HG02840 (cell line): Measurements from ENCODE around the gene APOC4.

Experiments
- ATAC-seq: cut with Tn5 transposase; IDR thresholded peaks from one replicate; pipeline ENCODE4 v1.9.1; 2021; ENCODE audit warnings: mild to moderate bottlenecking, moderate library complexity, moderate number of reproducible peaks; ENCODE audit not compliant: unreplicated experiment, low FRiP score

APOC4 gene

GRCh38 chr19:44992336-44993163 lies 50.5 kb downstream of the APOC4 start:
- ATAC-seq, result no peak

- ATAC-seq, result no peak
These were observed 51.5 kb downstream of the APOC4 start for GRCh38 chr19:44993526-44993925.

DNA sequence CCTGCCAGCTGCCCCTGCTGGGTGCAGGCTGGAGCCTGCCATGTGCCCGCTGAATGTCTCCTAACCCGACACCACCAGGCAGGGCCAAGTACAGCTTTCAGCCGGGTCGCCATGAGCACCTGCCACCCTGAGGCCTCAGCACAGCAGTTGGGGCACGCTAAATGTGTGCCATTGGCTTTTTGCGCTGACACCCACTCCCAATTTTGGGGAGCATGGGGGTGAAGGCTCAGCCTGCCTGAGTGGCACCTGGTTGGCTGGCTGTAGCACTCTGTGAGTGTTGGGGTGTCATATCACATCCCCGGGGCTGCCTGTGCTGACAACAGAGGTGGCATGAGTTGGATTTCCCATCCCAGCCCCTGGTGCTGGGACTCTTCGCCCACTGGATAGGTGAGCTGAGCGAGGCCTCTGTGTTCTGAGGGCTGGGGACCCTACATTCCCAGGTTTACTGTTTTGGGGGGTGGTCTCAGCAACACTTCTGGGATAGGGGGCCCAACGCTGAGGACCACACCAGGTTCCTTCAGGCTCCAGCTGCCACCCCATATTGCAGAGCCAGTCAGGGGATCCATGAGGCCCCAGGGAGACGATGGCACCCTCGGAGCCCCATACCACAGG lies 52.0 kb downstream of the APOC4 start:
- ATAC-seq, result no peak
